H1 (cell line): ENCODE results near the gene CUX1. TPM values are rescaled to one million over a fixed set of nuclear protein-coding genes. Genes with fewer than 3 reads are reported as not detected.

ENCODE experiments used
- CTCF ChIA-PET: fragments of 300-600 bp; sonication (Branson Sonifier 250); formaldehyde crosslinking; loops from one replicate; lab custom pipeline; 2021; ENCODE audit not compliant: partially characterized antibody; lab: Charles Lee
- POLR2A ChIA-PET: fragments of 300-600 bp; sonication (Branson Sonifier 250); formaldehyde crosslinking; loops from one replicate; lab custom pipeline; 2021; ENCODE audit warnings: inconsistent platforms; ENCODE audit not compliant: partially characterized antibody; lab: Charles Lee
- DNase-seq, 2 experiments: peaks; one replicate each; pipeline versions ENCODE4 v3.0.0 to v3.0.0-alpha.2; 2010 to 2022; ENCODE audit warnings: low spot score in 2 of 2, low read depth in 1 of 2, mixed read lengths in 1 of 2
- FAIRE-seq: peaks from 2 replicates; lab custom pipeline; 2011; peaks lifted over from hg19 to GRCh38; lab: Jason Lieb, UNC
- H2AFZ ChIP-seq: 2 replicates; pipeline ENCODE4 v1.8.1; 2012; ENCODE audit warnings: low read length, inconsistent platforms
- H2AK5ac ChIP-seq: 2 replicates; pipeline ENCODE4 v1.6.1; 2013; ENCODE audit warnings: low read depth, low read length
- H2BK120ac ChIP-seq: replicated peaks from 2 replicates; pipeline ENCODE3; 2013; ENCODE audit warnings: low read depth, low read length, inconsistent platforms
- H2BK12ac ChIP-seq: 2 replicates; pipeline ENCODE4 v1.6.1; 2013; ENCODE audit warnings: low read depth, low read length
- H2BK15ac ChIP-seq: 2 replicates; pipeline ENCODE4 v1.6.1; 2013; ENCODE audit warnings: low read length
- H2BK20ac ChIP-seq: 2 replicates; pipeline ENCODE4 v1.6.1; 2013; ENCODE audit warnings: low read length
- H2BK5ac ChIP-seq: 2 replicates; pipeline ENCODE4 v1.6.1; 2013; ENCODE audit warnings: low read depth, low read length
- H3K14ac ChIP-seq: 2 replicates; pipeline ENCODE4 v1.6.1; 2013; ENCODE audit warnings: inconsistent platforms; ENCODE audit not compliant: insufficient read length
- H3K18ac ChIP-seq: 2 replicates; pipeline ENCODE4 v1.6.1; 2013; ENCODE audit warnings: low read length; ENCODE audit errors: extremely low read depth
- H3K23ac ChIP-seq: 2 replicates; pipeline ENCODE4 v1.6.1; 2013; ENCODE audit warnings: inconsistent platforms; ENCODE audit not compliant: insufficient read length
- H3K23me2 ChIP-seq: 2 replicates; pipeline ENCODE4 v1.6.1; 2013; ENCODE audit warnings: low read depth, low read length
- H3K27ac ChIP-seq: 2 replicates; pipeline ENCODE4 v1.6.1; 2011; ENCODE audit warnings: low read depth, low read length, inconsistent platforms
- H3K27me3 ChIP-seq, 4 experiments: replicated peaks in 1 of 4; 1 replicate in 1 of 4; 2 replicates in 3 of 4; pipeline versions ENCODE4 v1.6.1 to v1.8.1; 2011 to 2013; ENCODE audit warnings: low read length in 3 of 4, mild to moderate bottlenecking in 3 of 4, inconsistent platforms in 2 of 4, mixed read lengths in 2 of 4, moderate library complexity in 1 of 4; ENCODE audit not compliant: control insufficient read depth in 3 of 4, insufficient read depth in 3 of 4; ENCODE audit errors: extremely low read depth in 1 of 4
- H3K36me3 ChIP-seq, 4 experiments: 2 replicates each; pipeline versions ENCODE4 v1.6.1 to v1.8.1; 2011 to 2013; ENCODE audit warnings: mild to moderate bottlenecking in 4 of 4, low read length in 3 of 4, moderate library complexity in 2 of 4, control low read depth in 1 of 4, inconsistent platforms in 1 of 4; ENCODE audit not compliant: insufficient read depth in 4 of 4, control insufficient read depth in 2 of 4
- H3K4ac ChIP-seq: replicated peaks from 2 replicates; pipeline ENCODE3; 2013; ENCODE audit warnings: low read length, low read depth, mixed read lengths, inconsistent platforms; ENCODE audit not compliant: insufficient read length
- H3K4me1 ChIP-seq, 4 experiments: replicated peaks in 1 of 4; 1 replicate in 1 of 4; 2 replicates in 3 of 4; pipeline versions ENCODE4 v1.6.1 to v1.8.1; 2011 to 2013; ENCODE audit warnings: low read length in 3 of 4, inconsistent platforms in 2 of 4, mixed read lengths in 1 of 4; ENCODE audit not compliant: insufficient read depth in 4 of 4, control insufficient read depth in 3 of 4
- H3K4me2 ChIP-seq, 2 experiments: 2 replicates each; pipeline versions ENCODE4 v1.6.1 to v1.8.1; 2011 to 2013; ENCODE audit warnings: low read depth in 2 of 2, low read length in 2 of 2, control low read depth in 1 of 2, inconsistent platforms in 1 of 2, mild to moderate bottlenecking in 1 of 2; ENCODE audit not compliant: insufficient read depth in 1 of 2
- H3K4me3 ChIP-seq, 4 experiments: fragments of 200-600, 300-600 bp in 1 of 4; sonication (generic), shearing (Covaris generic), sonication (Bioruptor Twin) in 1 of 4; 2 replicates each; pipeline versions ENCODE4 v1.5.1 to v1.8.1; 2011 to 2016; ENCODE audit warnings: low read length in 4 of 4, low read depth in 3 of 4, control low read depth in 2 of 4, inconsistent platforms in 2 of 4, mild to moderate bottlenecking in 2 of 4, mixed read lengths in 1 of 4, moderate library complexity in 1 of 4; ENCODE audit not compliant: insufficient read depth in 2 of 4; ENCODE audit errors: extremely low read depth in 1 of 4
- H3K56ac ChIP-seq: replicated peaks from 2 replicates; pipeline ENCODE3; 2013; ENCODE audit warnings: low read depth, mild to moderate bottlenecking, mixed read lengths, low read length, inconsistent platforms; ENCODE audit not compliant: insufficient read length
- H3K79me1 ChIP-seq: 2 replicates; pipeline ENCODE4 v1.6.1; 2013; ENCODE audit warnings: low read depth, low read length, control low read depth
- H3K79me2 ChIP-seq, 2 experiments: 2 replicates each; pipeline versions ENCODE4 v1.6.1 to v1.8.1; 2012 to 2013; ENCODE audit warnings: low read length in 2 of 2, mild to moderate bottlenecking in 2 of 2, inconsistent platforms in 1 of 2; ENCODE audit not compliant: insufficient read depth in 2 of 2, control insufficient read depth in 1 of 2
- H3K9ac ChIP-seq, 4 experiments: replicated peaks in 1 of 4; 1 replicate in 1 of 4; 2 replicates in 3 of 4; pipeline versions ENCODE4 v1.6.1 to v1.8.1; 2011 to 2013; ENCODE audit warnings: low read depth in 3 of 4, low read length in 3 of 4, control low read depth in 2 of 4, mild to moderate bottlenecking in 2 of 4, moderate library complexity in 2 of 4, inconsistent platforms in 1 of 4; ENCODE audit errors: extremely low read depth in 1 of 4
- H3K9me3 ChIP-seq, 2 experiments: 2 replicates each; pipeline versions ENCODE4 v1.6.1 to v1.8.1; 2012 to 2013; ENCODE audit warnings: mild to moderate bottlenecking in 2 of 2, moderate library complexity in 2 of 2, control low read depth in 1 of 2, inconsistent platforms in 1 of 2, low read depth in 1 of 2, low read length in 1 of 2, mixed read lengths in 1 of 2; ENCODE audit not compliant: insufficient read depth in 2 of 2
- H4K20me1 ChIP-seq, 2 experiments: replicated peaks in 1 of 2; 2 replicates each; pipeline versions ENCODE3 to v1.8.1; 2011 to 2013; ENCODE audit warnings: inconsistent platforms in 2 of 2, low read length in 2 of 2, mild to moderate bottlenecking in 1 of 2; ENCODE audit not compliant: insufficient read depth in 2 of 2, control insufficient read depth in 1 of 2
- H4K5ac ChIP-seq: 2 replicates; pipeline ENCODE4 v1.6.1; 2013; ENCODE audit warnings: low read length, low read depth, mixed read lengths, inconsistent platforms; ENCODE audit not compliant: insufficient read length
- H4K8ac ChIP-seq: 2 replicates; pipeline ENCODE4 v1.8.0; 2013; ENCODE audit warnings: mild to moderate bottlenecking, moderate library complexity, low read length, inconsistent platforms; ENCODE audit not compliant: insufficient read depth; ENCODE audit errors: extremely low read depth
- H4K91ac ChIP-seq: replicated peaks from 2 replicates; pipeline ENCODE3; 2013; ENCODE audit warnings: low read length, mixed read lengths, inconsistent platforms; ENCODE audit not compliant: insufficient read length
- ASH2L ChIP-seq: fragments of 200-600, 300-600 bp; sonication (generic); IDR thresholded peaks from one replicate; pipeline ENCODE4 v1.7.1; 2017; ENCODE audit warnings: low read length
- CTCF ChIP-seq, 3 experiments: IDR thresholded peaks; 1 replicate in 2 of 3; 2 replicates in 1 of 3; pipeline versions ENCODE4 v1.5.1 to v1.6.1; 2011; ENCODE audit warnings: low read length in 3 of 3, mild to moderate bottlenecking in 3 of 3, inconsistent platforms in 2 of 3, low read depth in 1 of 3, moderate library complexity in 1 of 3; ENCODE audit not compliant: insufficient read depth in 1 of 3; ENCODE audit errors: control extremely low read depth in 1 of 3
- FOSL1 ChIP-seq: IDR thresholded peaks from 2 replicates; pipeline ENCODE4 v1.6.1; 2011; ENCODE audit warnings: mild to moderate bottlenecking, low read depth, low read length, moderate library complexity; ENCODE audit not compliant: insufficient read depth
- MAFK ChIP-seq: IDR thresholded peaks from 2 replicates; pipeline ENCODE4 v1.6.1; 2012; ENCODE audit warnings: low read depth, mild to moderate bottlenecking, improper control_type of control experiment, low read length
- NRF1 ChIP-seq: IDR thresholded peaks from 2 replicates; pipeline ENCODE4 v1.6.1; 2011; ENCODE audit warnings: mild to moderate bottlenecking, low read depth, low read length, improper control_type of control experiment
- POLR2A ChIP-seq, 2 experiments: IDR thresholded peaks; 1 replicate in 1 of 2; 2 replicates in 1 of 2; pipeline ENCODE4 v1.6.1; 2011; ENCODE audit warnings: low read depth in 2 of 2, low read length in 2 of 2, mild to moderate bottlenecking in 2 of 2; ENCODE audit errors: control extremely low read depth in 1 of 2
- RFX5 ChIP-seq: IDR thresholded peaks from 2 replicates; pipeline ENCODE4 v1.6.1; 2011; ENCODE audit warnings: low read depth, low read length, improper control_type of control experiment, borderline replicate concordance
- SIRT6 ChIP-seq: IDR thresholded peaks from one replicate; pipeline ENCODE4 v1.7.1; 2012; ENCODE audit warnings: low read length, inconsistent platforms
- TCF12 ChIP-seq: IDR thresholded peaks from 2 replicates; pipeline ENCODE4 v1.6.1; 2011; ENCODE audit warnings: low read depth, mild to moderate bottlenecking, low read length
- YY1 ChIP-seq: IDR thresholded peaks from 2 replicates; pipeline ENCODE4 v1.6.1; 2011; ENCODE audit warnings: low read depth, mild to moderate bottlenecking, low read length
- WGBS, 2 experiments: shearing (Covaris generic) in 1 of 2; methylation state at CpG; one replicate each; pipeline versions ENCODE4 v1.1.6 to v1.1.7; 2013 to 2015; ENCODE audit warnings: low lambda C conversion rate in 2 of 2, mixed read lengths in 2 of 2, inconsistent platforms in 1 of 2, low coverage in 1 of 2, missing lambda C conversion rate in 1 of 2; ENCODE audit not compliant: insufficient replicate concordance in 2 of 2, insufficient coverage in 1 of 2, insufficient read length in 1 of 2; ENCODE audit errors: extremely low coverage in 1 of 2, missing lambda C conversion rate in 1 of 2; 5-methylcytosine and 5-hydroxymethylcytosine counted together
- polyA plus RNA-seq, 7 experiments: library from polyadenylated mRNA; depleted of rRNA in 3 of 7; stranded (reverse) in 5 of 7; unstranded in 2 of 7; fragments of >200 nt in 5 of 7; fragments of 200-250 nt in 2 of 7; gene quantifications; 1 replicate in 5 of 7; 2 replicates in 1 of 7; 4 replicates in 1 of 7; pipeline versions ENCODE4 v1.2.1 to v1.2.3, GENCODE V29; 2011 to 2013; ENCODE audit warnings: missing spikeins in 2 of 7, mixed read lengths in 2 of 7
- total RNA-seq: library from RNA; stranded (reverse); fragmentation: NEBNext Ultra II Directional; extraction: Animal tissue kit (Norgen Biotek cat#: 25700); gene quantifications from 2 replicates; pipeline ENCODE4 v1.2.1, GENCODE V29; 2021

CUX1 gene
- total and polyA plus RNA-seq, 2 of the 8 experiments (the other 6 are each of a cell fraction or from before 2014, with no cell fraction given), result 21.6 to 65.9 TPM

- H3K4me1 ChIP-seq, result no peaks in the 10 kb centered on the region; a peak in 1 of 7 replicates
- no peak overlapping the region for H2BK15ac ChIP-seq
- H3K14ac ChIP-seq, result no peak overlapping the region
- no peaks in the 10 kb centered on the region for H3K23me2 ChIP-seq
- H3K4me3 ChIP-seq, result no peak overlapping the region
- H3K79me1 ChIP-seq, result peaks cover 22% of the 10 kb centered on the region
- no peak overlapping the region for H3K23ac ChIP-seq
- WGBS, 2 experiments, result 95% methylated on average over 17 of the region's 17 CpGs; no CpG with 5 or more reads in 1 of the 2 experiments
- no peak overlapping the region for H2AK5ac ChIP-seq
- H2BK120ac ChIP-seq, result no peak overlapping the region
- no peaks in the 10 kb centered on the region for H3K27me3 ChIP-seq
- no peak overlapping the region for H2BK20ac ChIP-seq
- H4K20me1 ChIP-seq, result peaks cover 6 to 20% of the 10 kb centered on the region in 2 experiments
- no peak overlapping the region for H3K4me2 ChIP-seq
- no peak overlapping the region for H2BK12ac ChIP-seq
- H3K18ac ChIP-seq, result peak overlapping the region; percentile 48; the same call in 1 of the 2 replicates
- 0 out of 2 replicates have a peak overlapping the region, but pooled peaks have one; percentile 32 for H2BK5ac ChIP-seq
- FAIRE-seq (no peak), DNase-seq (no peak)
- no peak overlapping the region for H4K8ac ChIP-seq
- peaks cover 0 to 90% of the 10 kb centered on the region in 2 experiments for H3K79me2 ChIP-seq
- no peak overlapping the region for H3K4ac ChIP-seq
- no peak overlapping the region for H2AFZ ChIP-seq
- no peak overlapping the region for H3K9ac ChIP-seq
- H3K56ac ChIP-seq, result no peak overlapping the region
- H4K5ac ChIP-seq, result no peak overlapping the region
- H4K91ac ChIP-seq, result no peak overlapping the region
- H3K27ac ChIP-seq, result no peak overlapping the region
- H3K36me3 ChIP-seq, result no peaks in the 10 kb centered on the region
- ChIA-PET POLR2A (interaction anchor here (1.0 kb wide), 1 partner anchor 22 kb away, joined by 3 read pairs; no protein-coding TSS in a partner anchor), CTCF (interaction anchor here (0.6 to 0.8 kb wide), 3 partner anchors 16 to 188 kb away, joined by 3 to 4 read pairs (median 3); no protein-coding TSS in a partner anchor)
- H3K9me3 ChIP-seq, result no peaks in the 10 kb centered on the region
- TF ChIP-seq RFX5 (no peak), TCF12 (no peak), FOSL1 (no peak), POLR2A (IDR thresholded peaks at IDR 0.05; ENCODE audit: control extremely low read depth in 1 of 2, low read depth in 2 of 2, low read length in 2 of 2) (no peak), YY1 (no peak), NRF1 (no peak), ASH2L (no peak), MAFK (no peak), CTCF (IDR thresholded peaks at IDR 0.05; ENCODE audit: control extremely low read depth in 1 of 3, insufficient read depth in 1 of 3, low read depth in 1 of 3, low read length in 3 of 3) (no peak), SIRT6 (no peak)
These were observed 87.9 kb downstream of the CUX1 start for GRCh38 chr7:101905203-101905865.
